GM10847 (cell line): Measurements from ENCODE around the gene RAB11FIP2.

Experiments
- POLR2A ChIP-seq: IDR thresholded peaks from 2 replicates; pipeline ENCODE4 v1.6.1; 2011; ENCODE audit not compliant: insufficient read length; ENCODE audit errors: extremely low read depth

RAB11FIP2 gene

DNA sequence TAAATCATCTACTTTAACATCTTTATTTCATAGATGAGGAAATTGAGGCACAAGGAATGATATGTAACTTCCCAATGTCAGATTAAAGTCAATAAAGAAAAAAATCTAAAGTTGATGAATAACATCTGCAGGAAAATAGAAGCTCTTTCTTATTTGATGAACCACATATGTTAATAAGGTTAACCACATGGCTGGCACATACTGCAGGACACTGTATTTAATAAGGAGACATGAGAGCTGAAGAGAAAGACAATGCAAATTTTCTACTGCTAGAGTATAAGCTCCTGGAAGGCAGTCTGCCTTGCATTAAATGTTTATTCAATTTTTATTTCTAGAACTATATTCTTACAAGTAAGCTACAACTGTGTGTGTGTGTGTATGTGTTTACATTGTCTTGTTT, 4.4 kb downstream of the RAB11FIP2 start:
- no peak for TF ChIP-seq POLR2A

DNA sequence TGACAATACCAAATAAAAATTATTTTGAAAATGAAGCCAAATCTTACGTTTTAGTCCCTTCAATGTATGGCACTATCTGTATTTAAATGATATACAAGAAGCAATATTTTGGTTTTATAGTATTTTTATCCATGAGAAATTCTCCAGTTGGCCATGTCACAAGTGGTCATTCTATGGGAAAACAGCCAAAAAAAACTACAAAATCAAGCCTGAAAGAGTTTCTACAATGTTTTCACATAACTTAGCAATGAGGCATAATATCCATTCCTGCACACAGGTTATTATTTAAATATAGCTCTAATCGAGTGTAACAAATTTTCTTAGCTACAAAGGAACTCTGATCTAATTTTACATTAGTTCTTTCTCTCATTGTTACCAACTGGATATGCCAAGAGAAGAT, 5.4 kb downstream of the RAB11FIP2 start:
- TF ChIP-seq POLR2A = no peak

DNA sequence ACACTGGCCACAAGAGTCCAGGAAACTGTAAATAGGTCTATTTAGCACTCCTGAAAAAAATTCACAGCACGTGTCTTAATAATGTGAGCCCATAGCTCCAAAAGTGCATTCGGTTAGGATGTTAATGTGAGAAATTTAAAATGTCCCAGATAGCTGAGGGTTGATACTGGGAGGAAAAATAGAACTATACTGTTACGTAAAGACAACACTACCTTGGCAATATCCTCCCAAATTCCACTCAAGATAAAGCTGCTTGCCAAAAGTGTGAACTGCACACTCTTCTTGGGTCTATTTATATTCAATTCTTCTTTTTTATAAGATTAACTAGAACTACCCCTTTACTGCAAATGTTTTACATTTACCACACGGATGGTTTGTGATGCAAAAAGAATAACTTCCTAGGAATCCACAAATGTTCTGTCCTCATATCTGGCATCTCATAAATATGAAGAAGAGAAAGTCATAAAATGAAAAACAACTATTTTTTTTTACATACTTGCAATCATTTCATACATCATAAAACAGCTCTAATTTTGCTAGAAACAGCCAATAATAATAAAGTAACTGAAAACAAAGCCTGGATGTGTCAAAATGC, 10.4 kb downstream of the RAB11FIP2 start:
- TF ChIP-seq POLR2A = no peak

DNA sequence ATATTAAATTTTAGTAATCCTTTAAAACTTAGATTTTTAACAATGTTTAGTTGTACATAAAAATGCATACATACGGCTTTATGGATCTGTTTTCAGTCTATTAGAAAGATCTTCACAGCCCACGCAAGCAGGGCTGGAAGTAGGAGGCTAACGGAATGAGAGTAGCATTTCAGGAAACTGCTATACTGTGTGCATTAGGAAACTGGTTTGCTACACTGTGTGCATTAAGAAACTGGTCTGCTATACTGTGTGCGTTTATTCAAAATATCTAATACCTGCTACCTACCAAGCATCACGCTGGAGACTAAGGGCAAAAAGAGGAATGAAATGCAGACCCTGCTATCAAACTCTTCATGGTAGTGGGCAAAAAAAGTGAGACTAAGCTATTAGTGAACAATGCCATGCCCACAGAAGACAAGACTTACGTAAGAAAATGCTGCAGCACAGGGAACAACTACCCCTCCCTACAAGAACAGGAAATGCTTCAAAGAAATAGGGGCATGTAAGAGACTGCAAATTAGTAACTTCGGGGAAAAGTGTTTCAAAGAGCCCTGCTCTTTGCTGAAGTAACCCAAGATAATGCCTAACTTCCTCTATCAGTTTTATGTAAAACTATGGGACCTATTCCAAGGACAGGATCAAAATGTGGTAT, 11.3 kb downstream of the RAB11FIP2 start:
- no peak for TF ChIP-seq POLR2A

DNA sequence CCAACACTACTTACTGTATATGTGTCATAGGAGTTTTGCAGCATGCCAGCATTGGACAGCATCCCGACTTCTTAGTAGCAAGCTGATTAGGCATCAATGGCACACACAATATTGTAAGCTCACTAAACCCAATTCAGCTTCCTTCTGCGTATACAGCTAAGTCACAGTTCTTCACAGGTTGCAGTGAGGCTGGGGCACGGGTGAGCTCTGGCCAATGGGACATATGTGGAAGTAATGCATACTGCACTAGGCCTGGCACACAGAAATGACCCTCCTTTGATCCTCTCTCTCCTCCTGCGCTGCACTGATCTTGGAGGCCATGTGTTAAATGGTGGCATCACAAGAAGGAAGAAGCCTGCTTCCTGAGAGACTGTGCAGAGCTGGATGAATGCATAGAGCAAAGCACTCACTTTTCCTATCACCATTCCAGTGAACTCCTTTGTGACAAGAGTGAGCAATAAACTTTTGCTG, 11.9 kb downstream of the RAB11FIP2 start:
- TF ChIP-seq POLR2A = no peak

DNA sequence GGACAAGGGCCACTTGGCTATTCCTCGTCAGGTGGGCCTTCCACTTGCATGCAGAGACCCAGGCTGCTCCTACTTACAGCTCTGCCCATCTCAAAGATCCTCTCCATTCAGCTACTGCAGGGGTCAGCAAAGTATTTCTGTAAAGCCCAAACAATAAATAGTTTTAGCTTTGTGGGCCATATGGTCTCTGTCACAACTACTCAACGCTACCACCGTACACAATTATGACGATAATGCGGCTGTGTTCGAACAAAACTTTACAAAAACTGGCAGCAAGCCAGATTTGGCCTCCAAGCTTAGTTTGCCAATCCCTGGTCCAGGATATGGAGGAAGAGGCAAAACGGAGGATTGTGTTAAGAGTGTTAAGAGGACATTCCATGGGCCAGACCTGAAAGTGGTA, 12.8 kb downstream of the RAB11FIP2 start:
- TF ChIP-seq POLR2A = no peak

DNA sequence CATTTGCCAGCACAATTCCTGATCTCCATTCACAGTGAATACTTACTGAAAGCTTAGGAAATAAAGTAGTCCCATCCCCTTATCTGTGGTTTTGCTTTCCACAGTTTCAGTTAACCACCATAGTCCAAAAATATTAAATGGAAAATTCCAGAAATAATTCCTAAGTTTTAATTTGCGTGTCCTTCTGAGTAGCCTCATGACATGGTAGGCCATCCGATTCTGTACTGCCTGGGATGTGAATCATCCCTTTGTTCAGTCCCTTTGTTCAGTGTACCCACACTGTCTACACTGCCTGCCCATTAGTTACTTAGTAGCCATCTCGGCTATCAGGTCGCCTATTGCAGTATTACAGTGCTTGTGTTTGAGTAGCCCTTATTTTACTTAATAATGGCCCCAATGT, 14.2 kb downstream of the RAB11FIP2 start:
- TF ChIP-seq POLR2A = no peak

DNA sequence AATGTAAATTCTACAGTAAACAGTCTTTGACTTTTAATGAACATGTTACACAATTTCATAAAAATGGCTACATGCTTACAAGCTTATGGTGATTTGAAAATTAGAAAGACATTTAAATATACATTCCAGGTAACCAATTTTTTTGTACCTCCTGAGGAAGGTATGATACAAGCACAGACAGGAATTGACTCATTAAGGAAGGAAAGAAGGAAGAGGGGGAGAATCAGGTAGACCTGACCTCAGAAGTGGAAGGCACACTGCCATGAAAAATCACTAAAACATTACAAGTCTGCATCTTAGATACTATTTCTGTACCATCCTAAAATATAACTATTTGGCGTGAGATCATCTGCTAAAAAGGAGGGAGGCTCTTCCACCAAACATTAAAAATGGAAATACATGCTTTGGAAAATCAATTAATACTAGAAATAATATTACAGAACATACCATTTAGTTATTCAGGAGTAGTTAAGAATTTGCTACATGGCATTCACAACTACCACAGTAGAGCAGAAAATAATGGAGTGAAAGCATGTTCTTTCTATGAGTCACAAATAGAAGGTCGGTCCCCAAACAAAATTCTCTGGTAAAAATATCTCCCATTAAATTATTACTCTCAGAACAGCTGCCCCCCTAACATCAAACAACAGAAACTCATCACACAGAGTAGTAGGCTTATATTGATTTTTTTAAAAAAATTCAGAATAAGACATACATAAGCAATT, 15.2 kb downstream of the RAB11FIP2 start:
- no peak for TF ChIP-seq POLR2A

DNA sequence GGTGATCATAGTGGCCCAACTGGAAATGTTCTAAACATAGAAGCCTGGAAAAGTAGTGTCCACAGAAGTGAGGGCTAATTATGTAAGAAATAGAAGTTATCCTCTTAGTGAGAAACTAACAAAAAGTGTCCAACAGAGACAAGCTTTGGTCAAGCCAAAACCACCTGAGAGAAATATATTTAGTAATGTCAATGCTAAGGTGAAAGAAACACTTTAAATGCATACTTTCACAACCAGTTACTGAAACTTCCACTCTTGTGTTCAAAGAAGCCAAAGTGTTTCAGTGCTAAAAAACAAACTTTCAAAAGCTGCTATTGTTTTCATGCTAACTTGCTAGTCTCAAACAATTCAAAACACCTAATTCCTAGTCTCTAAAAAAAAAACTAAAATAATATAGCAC, 18.1 kb downstream of the RAB11FIP2 start:
- TF ChIP-seq POLR2A = no peak

DNA sequence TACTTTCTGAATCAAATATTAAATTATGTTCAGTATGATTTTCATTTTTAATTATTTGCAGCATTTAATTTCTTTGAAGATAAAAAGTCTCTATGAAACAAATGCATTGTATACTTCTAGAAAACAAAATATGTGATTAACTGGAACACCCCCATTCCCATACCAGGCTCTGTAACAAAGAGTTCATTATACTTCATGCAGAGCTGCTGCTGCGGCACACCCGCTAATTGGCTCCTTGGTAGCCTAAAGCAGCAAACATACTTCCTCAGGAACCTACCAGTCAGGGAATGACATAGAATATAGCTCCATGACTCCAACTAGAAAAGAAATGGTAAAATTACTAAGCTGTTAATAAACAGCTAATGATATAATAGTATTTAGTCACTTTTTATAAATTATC, 19.3 kb downstream of the RAB11FIP2 start:
- TF ChIP-seq POLR2A = no peak

DNA sequence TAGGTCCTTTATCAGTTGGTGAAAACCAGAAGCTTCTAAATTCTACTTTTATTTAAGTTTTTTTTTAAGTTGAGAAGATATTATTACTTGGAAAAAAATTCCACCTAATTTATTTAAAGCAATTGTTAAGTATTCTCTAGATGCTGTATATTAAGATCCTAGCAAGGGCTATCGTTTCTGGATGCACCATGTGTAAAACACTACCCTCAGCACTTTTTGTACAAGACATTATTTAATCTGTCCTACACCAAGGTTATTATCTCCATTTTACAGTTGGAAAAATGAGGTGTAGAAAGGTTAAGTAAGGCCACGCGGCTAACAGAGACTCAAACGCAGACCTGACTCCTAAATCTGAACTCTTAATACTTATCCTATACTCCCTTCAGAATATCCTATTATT, 19.8 kb downstream of the RAB11FIP2 start:
- TF ChIP-seq POLR2A = no peak

DNA sequence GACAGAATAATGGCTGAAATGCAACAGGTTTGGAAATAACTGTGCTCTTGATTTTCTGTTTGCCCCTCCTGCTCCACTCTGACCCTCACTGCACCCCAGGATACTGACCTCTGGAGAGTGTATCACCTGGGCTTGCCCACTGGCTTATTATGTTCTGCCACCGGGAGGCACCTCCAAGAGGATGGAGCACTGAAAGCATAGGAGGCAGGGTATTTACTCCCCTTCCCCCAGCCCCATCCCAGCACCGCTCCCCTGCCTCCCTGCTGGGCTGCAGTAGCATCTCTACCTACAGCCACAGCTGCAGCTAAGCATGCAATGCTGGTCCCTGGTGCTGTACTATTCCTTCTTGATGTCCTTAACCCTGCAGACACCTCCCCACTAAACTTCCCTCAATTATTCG, 26.4 kb downstream of the RAB11FIP2 start:
- no peak for TF ChIP-seq POLR2A

DNA sequence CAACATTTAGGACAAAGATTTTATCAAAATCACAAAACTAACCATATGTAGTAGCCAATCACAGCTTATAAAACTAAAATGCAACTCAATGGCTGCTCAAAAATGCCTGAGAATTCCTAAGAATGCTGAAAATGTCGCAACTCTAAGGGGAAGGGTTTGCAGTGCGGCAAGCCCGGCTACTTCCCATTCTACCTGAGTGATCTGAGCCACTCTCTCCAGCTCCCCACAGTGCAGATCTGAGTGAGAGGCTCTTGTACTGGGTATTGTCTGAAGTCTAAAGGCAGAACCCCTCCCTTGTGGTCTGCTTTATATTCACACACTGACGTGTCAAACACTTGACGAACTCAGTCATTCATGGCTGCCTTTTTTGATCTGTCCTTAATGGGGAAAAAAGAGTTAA, 28.9 kb downstream of the RAB11FIP2 start:
- no peak for TF ChIP-seq POLR2A

DNA sequence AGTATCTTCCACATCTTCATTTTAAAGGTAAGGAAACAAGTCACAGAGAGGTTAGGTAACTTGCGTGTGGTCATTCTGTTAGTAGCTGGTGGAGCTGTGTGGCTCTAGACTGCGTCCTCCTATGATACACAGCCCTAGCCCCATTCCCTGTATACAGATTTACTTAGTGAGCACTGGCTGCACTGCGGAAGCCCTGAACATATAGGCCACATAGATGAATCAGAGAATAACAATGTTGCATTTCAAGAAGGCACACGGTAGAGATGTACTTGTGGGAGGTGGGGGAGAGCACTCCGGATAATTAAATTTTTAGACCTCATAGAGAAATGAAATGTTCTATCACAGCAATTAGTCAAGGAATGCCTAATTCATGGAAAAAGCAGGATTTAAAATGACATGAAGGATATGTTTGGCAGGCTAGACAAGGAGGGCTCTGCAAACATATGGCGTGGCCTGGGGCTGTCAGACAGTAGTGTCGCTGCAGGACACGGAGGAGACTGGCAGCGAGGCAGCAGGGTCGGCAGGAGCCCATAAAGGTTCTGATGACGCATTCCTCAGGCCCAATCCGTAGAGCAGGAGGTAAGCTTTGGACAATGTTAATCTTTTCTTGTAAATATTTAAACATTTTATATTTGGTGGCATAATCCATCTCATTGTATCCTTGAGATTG, 29.5 kb downstream of the RAB11FIP2 start:
- no peak for TF ChIP-seq POLR2A

DNA sequence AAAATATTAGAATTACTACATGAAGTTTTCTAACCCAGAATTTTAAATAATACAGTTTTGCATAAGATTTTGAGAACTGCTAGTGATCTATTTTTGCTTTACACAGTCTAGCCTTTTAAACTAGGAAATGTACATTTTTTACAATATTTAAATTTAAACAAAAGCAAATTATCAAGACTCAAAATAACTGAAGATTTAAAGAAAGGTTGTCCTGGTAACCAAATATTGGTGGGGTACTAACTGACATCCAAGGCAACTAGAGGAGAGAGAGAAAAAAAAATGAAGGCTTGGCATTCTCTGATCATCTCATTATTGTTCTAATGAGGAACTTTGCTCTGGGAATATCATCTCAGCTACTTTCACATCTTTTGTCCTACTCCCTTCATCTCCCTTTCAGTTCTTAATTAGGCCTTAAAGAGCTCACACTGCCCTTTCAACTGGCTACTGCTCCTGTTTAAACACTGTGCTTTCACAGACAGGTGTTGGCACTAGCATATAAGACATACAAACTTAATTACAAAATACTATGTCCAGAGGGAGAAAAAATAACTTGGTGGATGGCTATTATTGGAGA, 33.7 kb downstream of the RAB11FIP2 start:
- TF ChIP-seq POLR2A = no peak
